HL-60 (cell line): ENCODE data around the gene MRPL20.

Source experiments
- CTCF ChIP-seq: IDR thresholded peaks from one replicate; pipeline ENCODE4 v1.5.1; 2011; ENCODE audit warnings: low read length, control low read depth, inconsistent platforms; ENCODE audit not compliant: insufficient read depth
- POLR2AphosphoS5 ChIP-seq: IDR thresholded peaks from 2 replicates; pipeline ENCODE4 v1.6.1; 2012; ENCODE audit warnings: low read depth
- SPI1 ChIP-seq: IDR thresholded peaks from 2 replicates; pipeline ENCODE4 v1.6.1; 2012; ENCODE audit warnings: low read depth, mild to moderate bottlenecking, borderline replicate concordance

- TF ChIP-seq CTCF (peak; percentile 16), SPI1 (no peak), POLR2AphosphoS5 (peak; percentile 56; the same call in 1 of the 2 replicates)
These were observed 7.8 kb downstream of the MRPL20 start, which contains the start of gene CCNL2 for GRCh38 chr1:1399187-1399871.
